NB4 (cell line): Measurements from ENCODE around the gene OSBPL10.
A peak's percentile ranks its signal among the peaks of the same experiment; 100 is the strongest.

ENCODE experiments used
- DNase-seq: peaks from one replicate; pipeline ENCODE4 v3.0.0; 2010; ENCODE audit warnings: low read depth
- H3K4me3 ChIP-seq: one replicate; pipeline ENCODE4 v1.5.1; 2011; ENCODE audit warnings: mild to moderate bottlenecking, low read depth, low read length, moderate library complexity
- CTCF ChIP-seq: IDR thresholded peaks from one replicate; pipeline ENCODE4 v1.5.1; 2012; ENCODE audit warnings: low read depth, low read length
- MAX ChIP-seq: IDR thresholded peaks from 2 replicates; pipeline ENCODE4 v1.6.1; 2011; ENCODE audit warnings: low read depth, low read length
- MYC ChIP-seq: IDR thresholded peaks from 2 replicates; pipeline ENCODE4 v1.6.1; 2011; ENCODE audit warnings: low read depth, low read length
- POLR2A ChIP-seq: IDR thresholded peaks from 2 replicates; pipeline ENCODE4 v1.6.1; 2011; ENCODE audit warnings: mild to moderate bottlenecking; ENCODE audit not compliant: insufficient read length; ENCODE audit errors: extremely low read depth

The OSBPL10 gene

GRCh38 chr3:31705736-31706135, 275.3 kb downstream of the OSBPL10 start:
- no peak overlapping the region for H3K4me3 ChIP-seq
- TF ChIP-seq MAX (no peak), POLR2A (no peak), CTCF (no peak), MYC (no peak)
- DNase-seq = no peak

- H3K4me3 ChIP-seq = no peak overlapping the region
- DNase-seq = peak; percentile 11
- TF ChIP-seq CTCF (no peak), MAX (no peak), MYC (no peak), POLR2A (no peak)
These were observed 276.4 kb downstream of the OSBPL10 start for GRCh38 chr3:31704591-31705179.

GRCh38 chr3:31704156-31704555, 276.9 kb downstream of the OSBPL10 start:
- TF ChIP-seq MAX = no peak
- no peak for TF ChIP-seq POLR2A
- no peak for TF ChIP-seq CTCF
- TF ChIP-seq MYC = no peak
- DNase-seq = no peak
- no peak overlapping the region for H3K4me3 ChIP-seq

GRCh38 chr3:31701286-31701685, 279.8 kb downstream of the OSBPL10 start:
- H3K4me3 ChIP-seq = no peak overlapping the region
- no peak for TF ChIP-seq POLR2A
- no peak for TF ChIP-seq MYC
- no peak for TF ChIP-seq CTCF
- TF ChIP-seq MAX = no peak
- DNase-seq = peak; percentile 8

- TF ChIP-seq MAX (no peak), CTCF (no peak), POLR2A (no peak), MYC (no peak)
- DNase-seq = peak; percentile 25
- no peak overlapping the region for H3K4me3 ChIP-seq
These were observed 281.6 kb downstream of the OSBPL10 start for GRCh38 chr3:31699309-31699953.
